GM21576 (cell line): ENCODE measurements around the gene MEIS2.

Experiments
- ATAC-seq: cut with Tn5 transposase; IDR thresholded peaks from one replicate; pipeline ENCODE4 v1.9.1; 2021; ENCODE audit warnings: mild to moderate bottlenecking, moderate library complexity; ENCODE audit not compliant: unreplicated experiment

The MEIS2 gene

GRCh38 chr15:36882056-36882455 lies 218.3 kb downstream of the MEIS2 start:
- no peak for ATAC-seq

GRCh38 chr15:36881516-36881915 lies 218.8 kb downstream of the MEIS2 start:
- no peak for ATAC-seq

GRCh38 chr15:36880913-36881460 lies 219.4 kb downstream of the MEIS2 start:
- ATAC-seq, result no peak

GRCh38 chr15:36880224-36880912 lies 220.0 kb downstream of the MEIS2 start:
- ATAC-seq, result no peak

- no peak for ATAC-seq
Observed at GRCh38 chr15:36879568-36880222, 220.7 kb downstream of the MEIS2 start.

- no peak for ATAC-seq
Observed at GRCh38 chr15:36878684-36879262, 221.6 kb downstream of the MEIS2 start.

- no peak for ATAC-seq
Observed at GRCh38 chr15:36877796-36878683, 222.3 kb downstream of the MEIS2 start.

GRCh38 chr15:36877294-36877693 lies 223.1 kb downstream of the MEIS2 start:
- no peak for ATAC-seq

- ATAC-seq, result no peak
Observed at GRCh38 chr15:36875740-36876334, 224.5 kb downstream of the MEIS2 start.

GRCh38 chr15:36874930-36875329 lies 225.4 kb downstream of the MEIS2 start:
- ATAC-seq, result no peak

GRCh38 chr15:36867436-36867835 lies 232.9 kb downstream of the MEIS2 start:
- no peak for ATAC-seq

- no peak for ATAC-seq
Observed at GRCh38 chr15:36866896-36867295, 233.5 kb downstream of the MEIS2 start.

GRCh38 chr15:36863570-36863969 lies 236.8 kb downstream of the MEIS2 start:
- ATAC-seq, result no peak

GRCh38 chr15:36860792-36861191 lies 239.6 kb downstream of the MEIS2 start:
- ATAC-seq, result no peak

- ATAC-seq, result no peak
Observed at GRCh38 chr15:36858423-36858822, 241.9 kb downstream of the MEIS2 start.

- ATAC-seq, result no peak
Observed at GRCh38 chr15:36856339-36856973, 243.9 kb downstream of the MEIS2 start.

GRCh38 chr15:36850864-36851263 lies 249.5 kb downstream of the MEIS2 start:
- ATAC-seq, result no peak

GRCh38 chr15:36845270-36845669 lies 255.1 kb downstream of the MEIS2 start:
- ATAC-seq, result no peak

- no peak for ATAC-seq
Observed at GRCh38 chr15:36844534-36844998, 255.8 kb downstream of the MEIS2 start.

- ATAC-seq, result no peak
Observed at GRCh38 chr15:36843822-36844221, 256.5 kb downstream of the MEIS2 start.
